Measurements from ENCODE around the gene ZDHHC11.

Gene ZDHHC11

DNA sequence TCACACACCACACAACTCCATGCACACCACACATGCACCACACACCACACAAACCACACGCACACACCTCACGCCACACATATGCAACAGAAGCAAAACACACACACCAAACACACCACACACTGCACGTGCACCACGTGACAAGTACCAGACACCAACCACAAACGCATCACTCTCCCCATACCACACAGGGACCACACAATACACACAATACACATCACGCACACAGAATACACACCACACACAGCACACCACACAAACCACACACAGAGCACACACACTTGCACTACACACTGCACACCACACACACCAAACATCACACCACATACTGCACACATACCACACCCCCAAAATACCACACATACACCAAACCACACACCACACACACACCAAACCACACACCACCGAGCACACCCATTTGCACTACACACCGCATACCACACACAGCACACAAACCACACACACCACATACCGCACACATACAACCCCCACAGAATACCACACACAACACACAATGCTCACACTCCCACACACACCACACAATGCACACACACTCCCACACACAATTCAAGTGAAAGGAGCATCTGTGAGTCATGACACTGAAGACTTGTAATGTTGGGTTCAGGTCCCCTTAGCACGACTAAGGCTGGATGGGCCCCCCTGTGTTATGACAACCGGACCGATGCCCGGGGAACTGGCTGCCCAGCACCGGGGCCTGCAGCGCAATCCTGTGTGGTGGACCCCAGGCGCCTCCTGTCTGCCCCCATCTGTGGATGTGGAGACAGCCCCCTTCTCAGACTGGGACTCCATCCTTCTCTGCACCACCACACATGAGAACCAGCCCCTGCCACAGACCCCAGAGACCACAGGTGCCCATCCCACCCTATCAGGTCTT, 6.0 kb upstream of the ZDHHC11 start:
- no peaks in the 10 kb centered on the region for H3K4me1 ChIP-seq (ENCODE audit: control insufficient read depth, low read length)
- H3K4me3 ChIP-seq (ENCODE audit: low read length): no peak overlapping the region
- peaks cover 3% of the 10 kb centered on the region; the same call in 1 of the 2 replicates for H3K36me3 ChIP-seq (ENCODE audit: control insufficient read depth, low read length)
- H3K4me2 ChIP-seq (ENCODE audit: low read length): no peak overlapping the region
- no peak overlapping the region for H3K27ac ChIP-seq (ENCODE audit: low read depth, low read length)
- H3K79me2 ChIP-seq (ENCODE audit: control insufficient read depth, low read length): no peaks in the 10 kb centered on the region
- no peaks in the 10 kb centered on the region for H4K20me1 ChIP-seq (ENCODE audit: control insufficient read depth, insufficient read depth, low read depth, low read length)
- no peaks in the 10 kb centered on the region for H3K27me3 ChIP-seq (ENCODE audit: control insufficient read depth, low read length)
- no peak for TF ChIP-seq EZH2phosphoT487 (IDR thresholded peaks at IDR 0.05; ENCODE audit: borderline replicate concordance, low read length)
- TF ChIP-seq, protein P1, sequence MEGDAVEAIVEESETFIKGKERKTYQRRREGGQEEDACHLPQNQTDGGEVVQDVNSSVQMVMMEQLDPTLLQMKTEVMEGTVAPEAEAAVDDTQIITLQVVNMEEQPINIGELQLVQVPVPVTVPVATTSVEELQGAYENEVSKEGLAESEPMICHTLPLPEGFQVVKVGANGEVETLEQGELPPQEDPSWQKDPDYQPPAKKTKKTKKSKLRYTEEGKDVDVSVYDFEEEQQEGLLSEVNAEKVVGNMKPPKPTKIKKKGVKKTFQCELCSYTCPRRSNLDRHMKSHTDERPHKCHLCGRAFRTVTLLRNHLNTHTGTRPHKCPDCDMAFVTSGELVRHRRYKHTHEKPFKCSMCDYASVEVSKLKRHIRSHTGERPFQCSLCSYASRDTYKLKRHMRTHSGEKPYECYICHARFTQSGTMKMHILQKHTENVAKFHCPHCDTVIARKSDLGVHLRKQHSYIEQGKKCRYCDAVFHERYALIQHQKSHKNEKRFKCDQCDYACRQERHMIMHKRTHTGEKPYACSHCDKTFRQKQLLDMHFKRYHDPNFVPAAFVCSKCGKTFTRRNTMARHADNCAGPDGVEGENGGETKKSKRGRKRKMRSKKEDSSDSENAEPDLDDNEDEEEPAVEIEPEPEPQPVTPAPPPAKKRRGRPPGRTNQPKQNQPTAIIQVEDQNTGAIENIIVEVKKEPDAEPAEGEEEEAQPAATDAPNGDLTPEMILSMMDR (IDR thresholded peaks at IDR 0.05; ENCODE audit: low read depth, low read length, poor library complexity, severe bottlenecking): no peak
- H3K9me2 ChIP-seq (replicated peaks; ENCODE audit: control insufficient read depth, low read length): no peaks in the 10 kb centered on the region
- H3F3A ChIP-seq (ENCODE audit: control insufficient read depth, insufficient read depth): no peaks in the 10 kb centered on the region
- H3K9me3 ChIP-seq (ENCODE audit: control insufficient read depth, insufficient read depth, low read length): no peaks in the 10 kb centered on the region

DNA sequence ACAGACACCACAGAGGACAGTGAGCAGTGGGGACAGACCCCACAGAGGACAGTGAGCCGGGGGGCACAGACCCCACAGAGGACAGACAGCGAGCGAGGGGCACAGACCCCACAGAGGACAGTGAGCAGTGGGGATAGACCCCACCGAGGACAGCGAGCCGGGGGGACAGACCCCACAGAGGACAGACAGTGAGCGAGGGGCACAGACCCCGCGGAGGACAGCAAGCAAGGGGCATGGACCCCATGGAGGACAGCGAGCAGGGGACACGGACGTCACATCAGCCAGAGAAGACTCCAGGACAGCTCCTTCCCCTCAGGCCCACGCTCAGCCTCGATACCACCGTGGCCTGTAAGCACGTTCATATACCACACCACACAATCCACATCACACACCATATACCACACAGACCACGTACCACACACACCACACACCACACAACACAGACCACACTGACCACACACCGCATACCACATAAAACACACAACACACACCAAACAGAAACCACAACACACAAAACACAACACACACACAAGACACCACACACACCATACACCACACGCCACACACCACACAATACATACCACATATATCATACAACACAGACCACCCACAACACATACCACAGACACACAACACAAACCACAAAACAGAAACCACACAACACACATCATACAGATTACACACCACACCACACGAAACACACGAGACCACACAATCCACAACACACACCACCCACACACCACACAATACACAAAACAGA, 5.2 kb upstream of the ZDHHC11 start:
- H3K9me2 ChIP-seq (replicated peaks; ENCODE audit: control insufficient read depth, low read length): no peaks in the 10 kb centered on the region
- H3K36me3 ChIP-seq (ENCODE audit: control insufficient read depth, low read length): peaks cover 3% of the 10 kb centered on the region; the same call in 1 of the 2 replicates
- H3K27ac ChIP-seq (ENCODE audit: low read depth, low read length): no peak overlapping the region
- TF ChIP-seq EZH2phosphoT487 (IDR thresholded peaks at IDR 0.05; ENCODE audit: borderline replicate concordance, low read length): no peak
- TF ChIP-seq, protein P1 (IDR thresholded peaks at IDR 0.05; ENCODE audit: low read depth, low read length, poor library complexity, severe bottlenecking): no peak
- no peaks in the 10 kb centered on the region for H3K27me3 ChIP-seq (ENCODE audit: control insufficient read depth, low read length)
- no peak overlapping the region for H3K4me2 ChIP-seq (ENCODE audit: low read length)
- H4K20me1 ChIP-seq (ENCODE audit: control insufficient read depth, insufficient read depth, low read depth, low read length): no peaks in the 10 kb centered on the region
- H3K79me2 ChIP-seq (ENCODE audit: control insufficient read depth, low read length): no peaks in the 10 kb centered on the region
- no peak overlapping the region for H3K4me3 ChIP-seq (ENCODE audit: low read length)
- H3F3A ChIP-seq (ENCODE audit: control insufficient read depth, insufficient read depth): no peaks in the 10 kb centered on the region
- no peaks in the 10 kb centered on the region for H3K4me1 ChIP-seq (ENCODE audit: control insufficient read depth, low read length)
- H3K9me3 ChIP-seq (ENCODE audit: control insufficient read depth, insufficient read depth, low read length): no peaks in the 10 kb centered on the region

DNA sequence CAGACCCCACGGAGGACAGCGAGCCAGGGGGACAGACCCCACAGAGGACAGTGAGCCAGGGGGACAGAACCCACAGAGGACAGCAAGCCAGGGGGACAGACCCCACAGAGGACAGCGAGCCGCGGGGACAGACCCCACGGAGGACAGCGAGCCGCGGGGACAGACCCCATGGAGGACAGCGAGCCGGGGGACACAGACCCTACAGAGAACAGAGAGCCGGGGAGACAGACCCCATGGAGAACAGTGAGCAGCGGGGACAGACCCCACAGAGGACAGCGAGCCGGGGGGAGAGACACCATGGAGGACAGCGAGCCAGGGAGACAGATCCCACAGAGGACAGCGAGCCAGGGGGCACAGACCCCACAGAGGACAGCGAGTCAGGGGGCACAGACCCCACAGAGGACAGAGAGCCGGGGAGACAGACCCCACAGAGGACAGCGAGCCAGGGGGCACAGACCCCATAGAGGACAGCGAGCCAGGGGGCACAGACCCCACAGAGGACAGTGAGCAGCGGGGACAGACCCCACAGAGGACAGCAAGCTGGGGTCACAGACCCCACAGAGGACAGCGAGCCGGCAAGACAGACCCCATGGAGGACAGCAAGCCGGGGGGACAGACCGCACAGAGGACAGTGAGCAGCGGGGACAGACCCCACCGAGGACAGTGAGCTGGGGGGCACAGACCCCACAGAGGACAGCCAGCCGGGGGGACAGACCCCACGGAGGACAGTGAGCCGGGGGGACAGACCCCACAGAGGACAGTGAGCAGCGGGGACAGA, 4.4 kb upstream of the ZDHHC11 start:
- no peak overlapping the region for H3K4me2 ChIP-seq (ENCODE audit: low read length)
- no peaks in the 10 kb centered on the region for H3K9me3 ChIP-seq (ENCODE audit: control insufficient read depth, insufficient read depth, low read length)
- H3K79me2 ChIP-seq (ENCODE audit: control insufficient read depth, low read length): no peaks in the 10 kb centered on the region
- H3K36me3 ChIP-seq (ENCODE audit: control insufficient read depth, low read length): peaks cover 2% of the 10 kb centered on the region; the same call in 1 of the 2 replicates
- no peak overlapping the region for H3K4me3 ChIP-seq (ENCODE audit: low read length)
- H4K20me1 ChIP-seq (ENCODE audit: control insufficient read depth, insufficient read depth, low read depth, low read length): no peaks in the 10 kb centered on the region
- H3F3A ChIP-seq (ENCODE audit: control insufficient read depth, insufficient read depth): no peaks in the 10 kb centered on the region
- H3K9me2 ChIP-seq (replicated peaks; ENCODE audit: control insufficient read depth, low read length): no peaks in the 10 kb centered on the region
- TF ChIP-seq EZH2phosphoT487 (IDR thresholded peaks at IDR 0.05; ENCODE audit: borderline replicate concordance, low read length): no peak
- TF ChIP-seq, protein P1 (IDR thresholded peaks at IDR 0.05; ENCODE audit: low read depth, low read length, poor library complexity, severe bottlenecking): no peak
- no peaks in the 10 kb centered on the region for H3K4me1 ChIP-seq (ENCODE audit: control insufficient read depth, low read length)
- H3K27ac ChIP-seq (ENCODE audit: low read depth, low read length): no peak overlapping the region
- H3K27me3 ChIP-seq (ENCODE audit: control insufficient read depth, low read length): no peaks in the 10 kb centered on the region

Data from DOHH2 (cell line).